Thoracic aorta (tissue), 2 donors: ENCODE data around the gene MS4A7. TPM values are rescaled to one million over a fixed set of nuclear protein-coding genes. Genes with fewer than 3 reads are reported as not detected.
A peak's percentile ranks its signal among the peaks of the same experiment; 100 is the strongest.

Source experiments
- ATAC-seq: fragments of 150-250 bp; one replicate; pipeline ENCODE4 v1.8.0; 2017; ENCODE audit warnings: low read depth; ENCODE audit not compliant: insufficient number of reproducible peaks, low FRiP score
- DNase-seq: peaks from one replicate; pipeline ENCODE4 v3.0.0-alpha.2; 2020; ENCODE audit warnings: low spot score
- H3K27ac ChIP-seq, 2 donors: fragments of 200-600 bp; sonication (generic); 1 replicate in 1 of 2; 2 replicates in 1 of 2; pipeline ENCODE4 v1.5.1; 2016; ENCODE audit warnings: mild to moderate bottlenecking in 2 of 2, moderate library complexity in 2 of 2
- H3K27me3 ChIP-seq: fragments of 200-600 bp; sonication (generic); replicated peaks from 2 replicates; pipeline ENCODE4 v1.6.0; 2016; ENCODE audit warnings: mild to moderate bottlenecking; ENCODE audit not compliant: insufficient read depth
- H3K36me3 ChIP-seq: fragments of 200-600 bp; sonication (generic); one replicate; pipeline ENCODE4 v1.5.1; 2016
- H3K4me1 ChIP-seq, 2 donors: fragments of 200-600 bp; sonication (generic); 1 replicate in 1 of 2; 2 replicates in 1 of 2; pipeline versions ENCODE4 v1.5.1 to v1.6.0; 2016; ENCODE audit warnings: low read depth in 2 of 2, mild to moderate bottlenecking in 1 of 2; ENCODE audit not compliant: control insufficient read depth in 1 of 2
- H3K4me3 ChIP-seq: fragments of 200-600 bp; sonication (generic); 2 replicates; pipeline ENCODE4 v1.5.1; 2016; ENCODE audit warnings: mild to moderate bottlenecking
- H3K9me3 ChIP-seq: fragments of 200-600 bp; sonication (generic); 2 replicates; pipeline ENCODE4 v1.5.1; 2016
- CTCF ChIP-seq: fragments of 200-600 bp; sonication (generic); IDR thresholded peaks from one replicate; pipeline ENCODE4 v1.5.1; 2019; ENCODE audit warnings: antibody characterized with exemption
- total RNA-seq, 2 donors: library from RNA; depleted of rRNA; stranded (reverse); fragments of >200 nt; gene quantifications; one replicate each; pipeline versions ENCODE4 v1.1.0 to v1.2.3, GENCODE V29; 2016

Gene MS4A7
- total RNA-seq, 2 donors from 2014 or later = 41.8 to 81.8 TPM

- TF ChIP-seq CTCF = no peak
- no peak overlapping the region for H3K27ac ChIP-seq
- ATAC-seq = no peak
These were observed 39.0 kb upstream of the MS4A7 start for GRCh38 chr11:60339356-60339755.

GRCh38 chr11:60343094-60343704, 35.1 kb upstream of the MS4A7 start:
- Histone ChIP-seq H3K27me3 (no peaks in the 10 kb centered on the region), H3K4me3 (no peak overlapping the region), H3K9me3 (no peaks in the 10 kb centered on the region), H3K4me1 (no peaks in the 10 kb centered on the region), H3K36me3 (no peaks in the 10 kb centered on the region), H3K27ac (no peak overlapping the region)
- TF ChIP-seq CTCF = peak; percentile 18
- ATAC-seq (no peak), DNase-seq (no peak)

More at GRCh38 chr11:60339356-60339755, 39.0 kb upstream of the MS4A7 start:
- Histone ChIP-seq H3K4me3 (no peak overlapping the region), H3K27me3 (no peaks in the 10 kb centered on the region), H3K36me3 (no peaks in the 10 kb centered on the region), H3K9me3 (no peaks in the 10 kb centered on the region), H3K4me1 (no peaks in the 10 kb centered on the region)
- no peak for DNase-seq

GRCh38 chr11:60344146-60344545, 34.2 kb upstream of the MS4A7 start:
- Histone ChIP-seq H3K4me1 (no peaks in the 10 kb centered on the region), H3K9me3 (no peaks in the 10 kb centered on the region), H3K27ac (no peak overlapping the region), H3K27me3 (no peaks in the 10 kb centered on the region), H3K4me3 (no peak overlapping the region), H3K36me3 (no peaks in the 10 kb centered on the region)
- DNase-seq = no peak
- no peak for TF ChIP-seq CTCF
- ATAC-seq = no peak

DNA sequence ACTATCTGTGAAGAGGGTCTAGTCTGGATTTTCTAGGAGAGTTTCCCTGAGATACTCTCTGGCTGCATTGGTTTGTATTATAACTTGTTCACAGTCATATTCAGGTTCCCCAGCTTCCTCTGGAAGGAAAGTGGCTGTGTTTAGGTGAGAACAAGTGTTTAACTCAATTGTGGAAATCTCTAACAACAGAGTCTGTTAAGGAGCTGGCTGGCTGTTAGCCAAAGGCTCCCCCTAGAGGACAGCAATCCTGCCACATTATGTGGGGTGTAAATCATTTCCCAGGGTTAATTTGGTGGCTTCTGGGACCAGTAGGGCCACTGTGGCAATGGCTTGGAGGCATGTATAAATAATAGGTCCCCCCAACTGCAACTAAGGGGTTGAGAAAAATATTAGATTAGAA, 32.8 kb upstream of the MS4A7 start:
- no peaks in the 10 kb centered on the region for H3K9me3 ChIP-seq
- DNase-seq = no peak
- H3K27me3 ChIP-seq = no peaks in the 10 kb centered on the region
- H3K36me3 ChIP-seq = no peaks in the 10 kb centered on the region
- no peak for ATAC-seq
- no peak for TF ChIP-seq CTCF
- H3K4me3 ChIP-seq = no peak overlapping the region
- no peak overlapping the region for H3K27ac ChIP-seq
- H3K4me1 ChIP-seq = no peaks in the 10 kb centered on the region

GRCh38 chr11:60347084-60347797, 31.1 kb upstream of the MS4A7 start:
- Histone ChIP-seq H3K9me3 (no peaks in the 10 kb centered on the region), H3K4me3 (no peak overlapping the region), H3K4me1 (no peaks in the 10 kb centered on the region), H3K36me3 (no peaks in the 10 kb centered on the region), H3K27ac (no peak overlapping the region), H3K27me3 (no peaks in the 10 kb centered on the region)
- no peak for TF ChIP-seq CTCF
- DNase-seq (no peak), ATAC-seq (no peak)
